B cell (primary cell): ENCODE measurements around the gene EARS2. TPM values are rescaled to one million over a fixed set of nuclear protein-coding genes. Genes with fewer than 3 reads are reported as not detected.

Source experiments
- ATAC-seq: fragments of 200-7000 bp; cut with Tn5 transposase; one replicate; pipeline ENCODE4 v1.10.0; 2021; ENCODE audit warnings: low read depth, mild to moderate bottlenecking, moderate number of reproducible peaks, moderate library complexity
- CTCF ChIA-PET: fragments of 350-600 bp; sonication (Branson Sonifier 250); formaldehyde crosslinking; loops from one replicate; lab custom pipeline; 2021; ENCODE audit warnings: antibody characterized with exemption, inconsistent platforms; lab: Charles Lee
- POLR2A ChIA-PET: fragments of 350-600 bp; sonication (Branson Sonifier 250); formaldehyde crosslinking; loops from one replicate; lab custom pipeline; 2021; ENCODE audit warnings: antibody characterized with exemption; lab: Charles Lee
- DNase-seq: peaks from one replicate; pipeline ENCODE4 v3.0.0; 2013
- H2AFZ ChIP-seq: 2 replicates; pipeline ENCODE4 v1.6.1; 2012; ENCODE audit warnings: mild to moderate bottlenecking, low read depth, low read length; ENCODE audit not compliant: insufficient read depth, poor library complexity, severe bottlenecking
- H3K27ac ChIP-seq, 2 donors: 1 replicate in 1 of 2; 2 replicates in 1 of 2; pipeline ENCODE4 v1.5.1; 2012 to 2013; ENCODE audit warnings: low read length in 2 of 2, mild to moderate bottlenecking in 2 of 2, moderate library complexity in 1 of 2
- H3K27me3 ChIP-seq, 4 experiments: fragments of 200-600 bp in 1 of 4; sonication (generic) in 1 of 4; replicated peaks in 1 of 4; 1 replicate in 2 of 4; 2 replicates in 2 of 4; pipeline versions ENCODE4 v1.6.1 to v1.7.0; 2013 to 2016; ENCODE audit warnings: low read length in 3 of 4, mild to moderate bottlenecking in 2 of 4, mixed read lengths in 1 of 4, moderate library complexity in 1 of 4; ENCODE audit not compliant: insufficient read depth in 4 of 4, control insufficient read depth in 3 of 4; ENCODE audit errors: control extremely low read depth in 1 of 4
- H3K36me3 ChIP-seq, 2 experiments: replicated peaks in 1 of 2; 1 replicate in 1 of 2; 2 replicates in 1 of 2; pipeline versions ENCODE4 v1.6.1 to v1.7.1; 2013; ENCODE audit warnings: low read length in 1 of 2; ENCODE audit not compliant: insufficient read depth in 2 of 2, control insufficient read depth in 1 of 2; ENCODE audit errors: control extremely low read depth in 1 of 2, extremely low read depth in 1 of 2
- H3K4me1 ChIP-seq, 2 donors: fragments of 200-600 bp in 1 of 2; sonication (generic) in 1 of 2; 1 replicate in 1 of 2; 2 replicates in 1 of 2; pipeline versions ENCODE4 v1.5.1 to v1.6.1; 2013 to 2017; ENCODE audit warnings: low read length in 2 of 2; ENCODE audit not compliant: control insufficient read depth in 2 of 2, insufficient read depth in 2 of 2
- H3K4me2 ChIP-seq: replicated peaks from 2 replicates; pipeline ENCODE3; 2012; ENCODE audit warnings: mild to moderate bottlenecking, low read depth, low read length; ENCODE audit not compliant: poor library complexity, severe bottlenecking
- H3K4me3 ChIP-seq, 5 experiments: fragments of 200-600 bp in 1 of 5; sonication (generic) in 1 of 5; 1 replicate in 3 of 5; 2 replicates in 2 of 5; pipeline versions ENCODE4 v1.5.1 to v1.7.0; 2011 to 2016; ENCODE audit warnings: low read length in 4 of 5, mild to moderate bottlenecking in 4 of 5, low read depth in 2 of 5, control low read depth in 1 of 5, moderate library complexity in 1 of 5; ENCODE audit not compliant: insufficient read depth in 1 of 5; ENCODE audit errors: control extremely low read depth in 1 of 5, extremely low read depth in 1 of 5
- H3K79me2 ChIP-seq: fragments of 200-600 bp; sonication (generic); one replicate; pipeline ENCODE4 v1.6.0; 2016; ENCODE audit warnings: low read length; ENCODE audit not compliant: control insufficient read depth, insufficient read depth
- H3K9ac ChIP-seq: fragments of 200-600 bp; sonication (generic); 2 replicates; pipeline ENCODE4 v1.6.1; 2017; ENCODE audit warnings: mild to moderate bottlenecking, low read length, moderate library complexity
- H3K9me3 ChIP-seq, 3 donors: one replicate each; pipeline versions ENCODE4 v1.6.1 to v1.7.1; 2013; ENCODE audit warnings: low read length in 2 of 3; ENCODE audit not compliant: control insufficient read depth in 2 of 3, insufficient read depth in 1 of 3; ENCODE audit errors: control extremely low read depth in 1 of 3
- H4K20me1 ChIP-seq: 2 replicates; pipeline ENCODE4 v1.6.0; 2012; ENCODE audit warnings: mild to moderate bottlenecking, low read length; ENCODE audit not compliant: insufficient read depth, control insufficient read depth, poor library complexity, severe bottlenecking
- H3K27ac Mint-ChIP-seq: one replicate; pipeline ENCODE4 v1.8.0; 2021; ENCODE audit warnings: mixed read lengths
- H3K27me3 Mint-ChIP-seq: one replicate; pipeline ENCODE4 v1.8.0; 2021; ENCODE audit warnings: mixed read lengths
- H3K4me1 Mint-ChIP-seq: one replicate; pipeline ENCODE4 v1.8.0; 2021; ENCODE audit warnings: mixed read lengths
- H3K4me3 Mint-ChIP-seq: one replicate; pipeline ENCODE4 v1.8.0; 2021; ENCODE audit warnings: mixed read lengths
- H3K9me3 Mint-ChIP-seq: one replicate; pipeline ENCODE4 v1.8.0; 2022; ENCODE audit warnings: mixed read lengths; ENCODE audit not compliant: insufficient read depth
- EZH2 ChIP-seq: IDR thresholded peaks from 2 replicates; pipeline ENCODE4 v1.6.1; 2012; ENCODE audit warnings: borderline replicate concordance, low read depth, mild to moderate bottlenecking, moderate library complexity, low read length; ENCODE audit not compliant: insufficient read depth, poor library complexity, severe bottlenecking
- WGBS: methylation state at CpG from one replicate; pipeline ENCODE4 v1.1.5; 2013; ENCODE audit warnings: missing lambda C conversion rate; ENCODE audit not compliant: insufficient coverage; 5-methylcytosine and 5-hydroxymethylcytosine counted together
- intact Hi-C: fragments of 100-400 bp; cut with micrococcal nuclease; formaldehyde crosslinking; loops from one replicate; pipeline ENCODE4 v1.10.0; 2022
- polyA plus RNA-seq: library from polyadenylated mRNA; depleted of rRNA; stranded (reverse); fragments of >200 nt; gene quantifications from 2 replicates; pipeline ENCODE4 v1.2.3, GENCODE V29; 2012
- total RNA-seq, 2 donors: library from RNA; stranded (reverse); fragments of 120-200 nt in 1 of 2; gene quantifications; 1 replicate in 1 of 2; 2 replicates in 1 of 2; pipeline versions ENCODE4 v1.2.3 to v1.2.4, GENCODE V29; 2013 to 2022
- TF ChIP-seq, protein P1 (sequence below): fragments of 200-600 bp; IDR thresholded peaks from one replicate; pipeline ENCODE4 v1.8.0; 2022; ENCODE audit warnings: antibody characterized with exemption, mild to moderate bottlenecking

Gene EARS2
- total and polyA plus RNA-seq, 2 donors (not counting 1 experiment from before 2014, with no cell fraction given) = 14.6 to 15.1 TPM

DNA sequence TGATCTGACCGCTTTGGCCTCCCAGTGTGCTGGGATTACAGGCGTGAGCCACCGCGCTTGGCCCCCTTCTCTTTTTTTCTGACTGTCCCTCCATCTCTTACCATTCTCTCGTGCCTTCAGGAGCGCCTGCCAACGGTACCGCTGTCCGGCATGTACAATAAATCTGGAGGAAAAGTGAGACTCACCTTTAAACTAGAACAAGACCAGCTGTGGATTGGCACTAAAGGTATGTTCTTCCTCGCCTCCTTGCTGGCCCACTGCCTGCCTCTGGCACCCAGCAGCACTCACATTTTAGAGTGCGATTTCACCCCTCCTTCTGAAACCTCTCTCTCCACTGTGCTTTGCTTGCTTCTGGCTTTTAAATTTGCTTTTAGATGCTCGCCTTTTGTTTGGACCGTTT, 5.4 kb upstream of the EARS2 start:
- Histone ChIP-seq H2AFZ (no peak overlapping the region), H3K27ac (no peak overlapping the region), H3K4me2 (no peak overlapping the region), H3K36me3 (peaks cover 3 to 73% of the 10 kb centered on the region in 2 experiments), H3K79me2 (peaks cover 40% of the 10 kb centered on the region), H3K27me3 (no peaks in the 10 kb centered on the region), H3K4me3 (no peak overlapping the region), H3K9me3 (no peaks in the 10 kb centered on the region), H3K4me1 (peaks cover 6 to 9% of the 10 kb centered on the region in 2 donors), H4K20me1 (no peaks in the 10 kb centered on the region), H3K9ac (no peak overlapping the region)
- CTCF ChIA-PET = no interaction called here
- no peak overlapping the region for H3K27ac Mint-ChIP-seq
- H3K9me3 Mint-ChIP-seq = no peaks in the 10 kb centered on the region
- TF ChIP-seq, protein P1, sequence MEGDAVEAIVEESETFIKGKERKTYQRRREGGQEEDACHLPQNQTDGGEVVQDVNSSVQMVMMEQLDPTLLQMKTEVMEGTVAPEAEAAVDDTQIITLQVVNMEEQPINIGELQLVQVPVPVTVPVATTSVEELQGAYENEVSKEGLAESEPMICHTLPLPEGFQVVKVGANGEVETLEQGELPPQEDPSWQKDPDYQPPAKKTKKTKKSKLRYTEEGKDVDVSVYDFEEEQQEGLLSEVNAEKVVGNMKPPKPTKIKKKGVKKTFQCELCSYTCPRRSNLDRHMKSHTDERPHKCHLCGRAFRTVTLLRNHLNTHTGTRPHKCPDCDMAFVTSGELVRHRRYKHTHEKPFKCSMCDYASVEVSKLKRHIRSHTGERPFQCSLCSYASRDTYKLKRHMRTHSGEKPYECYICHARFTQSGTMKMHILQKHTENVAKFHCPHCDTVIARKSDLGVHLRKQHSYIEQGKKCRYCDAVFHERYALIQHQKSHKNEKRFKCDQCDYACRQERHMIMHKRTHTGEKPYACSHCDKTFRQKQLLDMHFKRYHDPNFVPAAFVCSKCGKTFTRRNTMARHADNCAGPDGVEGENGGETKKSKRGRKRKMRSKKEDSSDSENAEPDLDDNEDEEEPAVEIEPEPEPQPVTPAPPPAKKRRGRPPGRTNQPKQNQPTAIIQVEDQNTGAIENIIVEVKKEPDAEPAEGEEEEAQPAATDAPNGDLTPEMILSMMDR = no peak
- TF ChIP-seq EZH2 = no peak
- POLR2A ChIA-PET = no interaction called here
- peaks cover 17% of the 10 kb centered on the region for H3K4me1 Mint-ChIP-seq
- no peak overlapping the region for H3K4me3 Mint-ChIP-seq
- intact Hi-C loops = no loop called here
- no peaks in the 10 kb centered on the region for H3K27me3 Mint-ChIP-seq
- ATAC-seq (no peak), DNase-seq (no peak)
- WGBS = 97% methylated on average over 12 of the region's 13 CpGs

DNA sequence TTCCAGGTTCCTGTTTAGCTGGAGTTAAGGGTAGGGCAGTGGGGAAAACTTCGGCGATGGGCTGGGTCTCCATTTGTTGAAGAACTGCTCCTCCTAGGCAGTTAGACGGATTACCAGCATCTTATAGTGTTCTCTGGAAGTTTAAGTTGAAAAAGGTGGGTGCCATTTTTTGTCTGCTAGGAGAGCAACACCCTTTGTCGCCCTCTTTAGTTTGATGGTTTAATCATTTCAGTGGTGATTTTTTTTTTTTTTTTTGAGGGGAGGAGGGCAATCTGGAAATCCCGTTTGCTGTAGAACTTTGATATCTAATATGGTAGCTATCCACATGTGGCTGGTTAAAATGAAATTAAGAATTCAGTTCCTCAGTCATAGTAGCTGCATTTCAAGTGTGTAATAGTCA, 4.4 kb upstream of the EARS2 start:
- H3K27me3 Mint-ChIP-seq = no peaks in the 10 kb centered on the region
- ChIA-PET POLR2A (no interaction called here), CTCF (interaction anchor here (0.9 to 5.0 kb wide), 2 partner anchors 36 to 57 kb away, joined by 3 to 35 read pairs; partner anchors contain the start of gene NDUFAB1)
- ATAC-seq = no peak
- Histone ChIP-seq H3K9ac (no peak overlapping the region), H3K4me3 (no peak overlapping the region), H3K4me2 (no peak overlapping the region), H2AFZ (no peak overlapping the region), H3K79me2 (peaks cover 43% of the 10 kb centered on the region), H3K36me3 (peaks cover 3 to 64% of the 10 kb centered on the region in 2 experiments), H3K9me3 (no peaks in the 10 kb centered on the region), H3K27ac (no peak overlapping the region), H3K27me3 (no peaks in the 10 kb centered on the region), H3K4me1 (peaks cover 9 to 14% of the 10 kb centered on the region in 2 donors), H4K20me1 (no peaks in the 10 kb centered on the region)
- H3K27ac Mint-ChIP-seq = no peak overlapping the region
- no peak for TF ChIP-seq EZH2
- TF ChIP-seq, protein P1 = no peak
- intact Hi-C loops = no loop called here
- H3K4me1 Mint-ChIP-seq = peaks cover 27% of the 10 kb centered on the region
- DNase-seq = no peak
- no peaks in the 10 kb centered on the region for H3K9me3 Mint-ChIP-seq
- WGBS = 87% methylated on average over 4 of the region's 5 CpGs
- H3K4me3 Mint-ChIP-seq = no peak overlapping the region
